Stimulated activated CD8-positive, alpha-beta memory T cell treated with anti-CD3 and anti-CD28 coated beads, Interleukin-4, amount 100 ng/mL, for 24 hours (primary cell): ENCODE results near the gene KIAA1958.
"Not testable (repeated sequence)": the region's sequence is repeated elsewhere in the genome, so short reads cannot be mapped to it uniquely, and the experiment has no call there.

ENCODE experiments used
- DNase-seq: peaks from one replicate; pipeline ENCODE4 v3.0.0-alpha.2; 2020; ENCODE audit warnings: low read depth

KIAA1958 gene

DNA sequence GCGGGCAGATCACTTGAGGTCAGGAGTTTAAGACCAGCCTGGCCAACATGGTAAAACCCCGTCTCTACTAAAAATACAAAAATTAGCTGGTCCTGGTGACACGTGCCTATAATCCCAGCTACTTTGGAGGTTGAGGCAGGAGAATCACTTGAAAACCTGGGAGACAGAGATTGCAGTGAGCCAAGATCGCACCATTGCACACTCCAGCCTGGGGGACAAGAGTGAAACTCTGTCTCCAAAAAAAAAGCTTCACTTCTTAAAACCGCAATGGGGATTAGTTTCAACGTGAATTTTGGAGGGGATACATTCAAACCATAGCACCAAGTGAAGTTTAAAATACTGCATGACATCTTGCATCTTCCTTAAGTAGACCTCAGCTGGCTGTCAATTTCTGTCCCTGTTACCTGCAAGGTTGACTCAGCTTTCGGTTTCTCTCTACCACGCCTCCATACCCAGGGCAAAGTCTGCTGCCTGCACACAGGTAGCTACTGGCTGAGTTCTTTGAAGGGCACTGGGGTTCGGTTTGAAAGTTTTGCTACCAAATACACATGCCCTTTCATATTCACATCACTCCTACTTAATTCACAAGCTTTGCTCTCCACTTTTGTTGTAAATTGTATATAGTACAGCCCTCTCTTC, 69.3 kb downstream of the KIAA1958 start:
- no peak for DNase-seq

DNA sequence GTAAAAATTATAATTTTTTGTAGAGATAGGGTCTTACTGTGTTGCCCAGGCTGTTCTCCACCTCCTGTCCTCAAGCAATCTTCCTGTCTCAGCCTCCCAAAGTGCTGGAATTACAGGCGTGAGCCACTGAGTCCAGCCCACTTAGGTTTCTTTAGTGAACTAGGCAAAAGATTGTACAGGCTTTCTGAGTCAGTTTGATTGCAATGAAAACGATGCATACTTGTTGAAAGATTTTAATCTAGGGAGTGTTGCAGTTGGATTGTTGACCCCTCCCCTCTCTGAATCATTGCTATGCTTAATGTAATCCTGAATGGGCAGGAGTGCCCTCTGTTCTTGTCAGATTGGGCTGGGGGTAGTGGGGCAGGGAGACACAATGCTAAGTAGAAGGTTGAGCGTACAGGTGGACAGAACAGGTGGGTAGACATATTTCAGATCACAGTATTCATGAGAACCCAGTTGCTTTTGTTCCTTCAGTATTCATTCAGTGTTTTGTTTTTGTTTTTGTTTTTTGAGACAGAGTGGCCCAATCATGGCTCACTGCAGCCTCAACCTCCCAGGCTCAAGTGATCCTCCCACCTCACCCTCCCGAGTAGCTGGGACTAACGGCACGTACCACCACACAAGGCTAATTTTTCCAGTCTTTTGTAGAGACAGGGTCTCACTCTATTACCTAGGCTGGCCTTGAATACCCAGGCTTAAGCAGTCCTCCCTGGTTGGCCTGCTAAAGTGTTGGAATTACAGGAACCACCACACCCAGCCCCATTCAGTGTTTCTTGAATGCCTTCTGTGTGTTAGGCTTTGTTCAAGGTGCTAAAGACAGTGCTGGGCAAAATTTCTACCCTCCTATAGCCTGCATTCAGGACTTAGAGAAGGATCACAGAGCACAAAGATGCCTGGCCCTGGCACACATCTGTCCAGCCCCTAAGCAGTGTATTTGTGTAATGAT, 70.1 kb downstream of the KIAA1958 start:
- no peak for DNase-seq

DNA sequence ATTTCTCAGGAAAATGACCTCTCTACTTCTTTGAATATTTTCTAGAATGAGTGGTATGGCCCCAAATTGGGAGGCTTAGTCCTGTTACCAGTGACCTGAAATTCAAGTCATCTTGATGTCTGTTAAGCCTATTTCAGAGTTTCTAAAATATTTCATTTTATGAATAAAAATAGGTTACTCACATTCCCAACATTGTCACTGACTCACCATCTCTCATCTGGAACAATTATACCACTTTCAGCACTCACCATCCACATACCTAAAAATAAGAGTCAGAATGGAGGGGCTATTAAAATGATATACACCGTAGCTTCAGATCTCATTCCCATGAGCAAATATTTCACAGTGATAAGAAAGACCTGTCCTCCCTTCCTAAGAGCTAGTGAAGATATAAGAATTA, 71.8 kb downstream of the KIAA1958 start:
- no peak for DNase-seq

DNA sequence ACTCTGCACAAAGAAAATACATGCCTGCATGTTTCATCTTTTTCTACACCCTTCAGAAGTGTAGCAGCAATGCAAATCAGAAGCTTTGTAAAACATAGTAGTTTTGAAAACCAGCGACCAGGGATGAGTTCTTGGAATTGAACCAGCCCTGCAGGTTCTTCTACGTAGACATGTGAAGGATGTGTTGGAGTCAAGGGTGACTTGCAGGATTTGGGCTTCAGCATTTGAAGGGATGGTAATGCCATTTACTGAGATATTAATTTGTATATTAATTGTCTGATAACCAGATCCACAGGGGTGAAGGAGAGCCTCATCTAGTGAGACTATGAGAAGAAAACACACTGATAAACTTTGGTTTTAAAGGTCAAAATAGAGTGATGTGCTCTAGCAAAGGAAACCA, 72.4 kb downstream of the KIAA1958 start:
- DNase-seq: no peak

DNA sequence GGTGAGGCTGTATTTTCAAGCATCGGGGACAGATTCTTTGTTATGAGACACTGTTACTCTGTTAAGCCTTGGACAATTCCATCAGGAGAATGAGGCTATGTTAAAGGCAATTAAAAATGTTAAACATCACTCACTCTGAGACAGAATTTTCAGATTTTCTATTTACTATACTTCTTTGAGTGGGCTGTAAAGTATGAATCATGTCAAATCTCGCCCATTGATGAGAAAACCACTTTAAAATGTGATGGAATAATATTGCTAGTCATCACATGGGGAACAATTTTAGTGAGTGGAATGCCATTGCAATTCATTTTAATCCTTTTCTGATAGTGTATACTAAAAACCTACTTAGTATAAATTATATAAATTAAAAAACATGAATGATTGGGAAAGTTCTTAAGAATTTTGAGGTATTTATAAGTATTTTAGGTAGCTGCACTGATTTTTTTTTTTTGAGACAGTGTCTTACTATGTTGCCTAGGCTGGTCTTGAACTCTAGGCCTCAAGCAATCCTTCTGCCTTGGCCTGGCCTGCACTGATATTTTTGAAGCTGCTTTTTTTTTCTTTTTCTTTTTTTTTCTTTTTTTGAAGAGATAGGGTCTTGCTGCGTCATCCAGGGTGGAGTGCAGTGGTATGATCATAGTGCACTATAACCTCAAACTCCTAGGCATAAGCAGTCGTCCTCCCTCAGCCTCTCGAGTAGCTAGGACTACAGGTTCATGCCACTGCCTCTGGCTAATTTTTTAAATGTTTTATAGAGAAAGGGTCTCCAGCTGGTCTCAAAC, 73.2 kb downstream of the KIAA1958 start:
- DNase-seq: no peak

DNA sequence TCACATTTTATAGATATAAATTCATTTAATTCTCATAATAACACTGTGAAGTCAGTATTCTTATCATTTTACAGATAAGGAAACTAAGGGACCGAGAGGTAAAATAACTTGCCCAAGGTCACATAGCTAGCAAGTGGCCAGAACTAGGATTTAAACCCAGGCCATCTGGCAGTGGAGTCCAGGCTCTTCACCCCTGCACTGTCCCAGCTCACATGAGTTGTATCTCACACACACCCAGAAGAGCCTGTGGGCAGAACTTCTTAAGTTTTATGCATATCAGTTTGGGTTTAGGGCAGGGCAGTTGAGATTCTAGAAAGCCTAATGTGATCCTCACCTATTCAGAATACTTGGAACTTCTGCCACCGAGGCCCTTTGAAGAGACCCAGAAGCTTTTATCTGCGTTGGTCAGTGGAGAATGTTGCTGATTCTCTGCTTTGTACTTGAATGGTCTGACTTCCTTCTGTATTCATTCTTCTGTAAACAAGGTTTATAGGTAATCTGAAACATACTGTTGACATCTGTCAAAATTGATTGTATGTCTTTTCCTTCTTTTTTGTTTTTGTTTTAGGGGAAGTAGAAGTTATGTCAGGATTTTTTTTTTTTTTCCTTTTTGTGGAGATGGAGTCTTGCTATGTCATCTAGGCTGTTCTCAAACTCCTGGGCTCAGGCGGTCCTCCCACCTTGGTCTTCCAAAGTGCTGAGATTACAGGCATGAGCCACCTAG, 75.8 kb downstream of the KIAA1958 start:
- DNase-seq: no peak

- no peak for DNase-seq
Measured at GRCh38 chr9:112569186-112569585, 82.6 kb downstream of the KIAA1958 start.

- DNase-seq: no peak
Measured at GRCh38 chr9:112570671-112571167, 84.1 kb downstream of the KIAA1958 start.

DNA sequence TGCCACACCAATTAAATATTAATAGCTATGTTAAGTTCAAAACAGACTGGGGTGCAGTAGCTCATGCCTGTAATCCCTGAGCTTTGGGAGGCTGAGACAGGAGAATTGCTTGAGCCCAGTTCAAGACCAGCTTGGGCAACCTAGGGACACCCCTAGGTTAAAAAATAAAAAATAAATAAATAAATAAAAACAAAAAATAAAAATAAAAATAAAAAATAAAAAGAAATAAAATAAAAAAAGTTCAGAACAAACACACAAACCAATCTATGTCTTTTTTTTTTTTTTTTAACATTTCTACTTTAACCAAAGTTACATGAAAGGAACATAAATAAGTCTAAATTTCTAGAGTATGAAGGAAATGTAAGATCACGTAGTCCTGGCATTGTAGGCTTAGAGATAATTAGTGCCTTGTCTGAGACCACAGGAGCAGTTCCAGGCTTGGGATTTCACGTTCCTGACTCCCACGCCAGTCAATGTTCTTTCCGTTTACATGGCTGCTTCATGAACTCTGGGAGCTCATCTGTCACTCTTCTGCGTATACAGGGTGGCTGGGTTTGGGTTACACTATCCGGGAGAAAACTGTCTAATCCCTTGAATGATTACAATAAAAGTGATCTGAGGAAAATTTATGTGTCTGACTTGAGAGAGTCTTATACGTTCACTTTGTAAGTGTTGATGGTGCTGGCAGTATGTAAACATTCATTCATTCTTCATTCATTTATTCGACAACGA, 85.2 kb downstream of the KIAA1958 start:
- DNase-seq: no peak

GRCh38 chr9:112572416-112572815, 85.8 kb downstream of the KIAA1958 start:
- no peak for DNase-seq

DNA sequence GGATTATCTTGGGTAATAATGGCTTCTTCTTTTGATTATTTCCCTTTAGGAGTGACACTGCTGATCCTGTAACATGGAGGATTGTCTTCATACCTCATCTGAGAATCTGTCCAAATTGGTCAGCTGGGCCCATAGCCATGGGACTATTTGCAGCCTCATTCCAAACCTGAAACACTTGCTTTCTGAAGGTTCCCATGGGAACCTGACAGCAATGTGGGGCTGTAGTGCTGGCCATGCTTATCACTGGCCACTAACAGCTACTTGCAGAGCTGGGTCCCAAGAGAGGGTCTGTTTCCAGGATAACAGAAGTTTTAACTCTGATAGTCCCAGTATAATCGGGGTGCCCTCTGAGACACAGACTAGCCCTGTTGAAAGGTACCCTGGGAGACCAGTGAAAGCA, 87.4 kb downstream of the KIAA1958 start:
- DNase-seq: no peak

GRCh38 chr9:112575107-112575506, 88.5 kb downstream of the KIAA1958 start:
- DNase-seq: no peak

GRCh38 chr9:112581469-112582176, 95.0 kb downstream of the KIAA1958 start:
- DNase-seq: no peak

GRCh38 chr9:112582371-112583262, 96.0 kb downstream of the KIAA1958 start:
- no peak for DNase-seq

GRCh38 chr9:112586599-112587155, 100.0 kb downstream of the KIAA1958 start:
- DNase-seq: no peak

GRCh38 chr9:112591875-112592274, 105.2 kb downstream of the KIAA1958 start:
- DNase-seq: not testable (repeated sequence)

DNA sequence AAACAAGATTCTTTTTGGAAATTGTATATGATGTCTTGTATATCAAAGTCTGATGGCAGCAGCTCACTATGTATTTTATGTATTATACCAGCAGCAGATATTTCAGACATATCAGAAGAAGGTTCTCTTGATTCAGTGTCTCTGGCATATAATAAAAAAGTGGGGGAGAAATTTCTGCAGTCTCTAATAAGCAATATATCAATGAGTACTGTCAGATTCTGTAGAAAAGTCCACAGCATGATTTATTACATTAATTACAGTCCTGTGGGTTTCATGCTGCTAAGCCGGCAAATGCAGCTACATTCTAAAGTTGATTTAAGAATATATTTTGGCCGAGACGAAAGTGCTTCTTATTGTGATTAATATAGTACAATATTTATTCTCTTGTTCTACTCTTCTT, 113.1 kb downstream of the KIAA1958 start:
- DNase-seq: no peak

DNA sequence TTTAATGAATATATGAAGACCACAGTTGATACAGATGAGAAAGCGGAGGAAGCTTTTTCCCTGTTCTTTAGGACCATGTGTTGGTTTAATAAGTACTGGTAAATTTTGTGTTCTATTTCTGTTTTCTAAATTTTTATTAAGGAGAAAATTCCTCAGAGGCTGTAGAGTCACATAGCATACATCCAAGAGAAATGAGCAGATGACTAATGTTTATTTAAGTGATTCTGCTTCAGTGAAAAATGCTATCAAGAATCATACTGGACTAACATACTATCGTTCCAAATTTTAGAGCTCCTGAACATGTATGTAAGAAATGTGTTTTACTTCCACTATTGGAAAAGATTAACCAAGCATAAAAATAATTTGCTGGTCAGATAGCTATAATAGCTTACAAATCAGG, 115.0 kb downstream of the KIAA1958 start:
- no peak for DNase-seq

GRCh38 chr9:112604790-112605189, 118.2 kb downstream of the KIAA1958 start:
- no peak for DNase-seq
